ENCODE data around the gene FOXF2.

The FOXF2 gene

GRCh38 chr6:1412901-1413300 lies 23.5 kb downstream of the FOXF2 start:
- no peak for DNase-seq

DNA sequence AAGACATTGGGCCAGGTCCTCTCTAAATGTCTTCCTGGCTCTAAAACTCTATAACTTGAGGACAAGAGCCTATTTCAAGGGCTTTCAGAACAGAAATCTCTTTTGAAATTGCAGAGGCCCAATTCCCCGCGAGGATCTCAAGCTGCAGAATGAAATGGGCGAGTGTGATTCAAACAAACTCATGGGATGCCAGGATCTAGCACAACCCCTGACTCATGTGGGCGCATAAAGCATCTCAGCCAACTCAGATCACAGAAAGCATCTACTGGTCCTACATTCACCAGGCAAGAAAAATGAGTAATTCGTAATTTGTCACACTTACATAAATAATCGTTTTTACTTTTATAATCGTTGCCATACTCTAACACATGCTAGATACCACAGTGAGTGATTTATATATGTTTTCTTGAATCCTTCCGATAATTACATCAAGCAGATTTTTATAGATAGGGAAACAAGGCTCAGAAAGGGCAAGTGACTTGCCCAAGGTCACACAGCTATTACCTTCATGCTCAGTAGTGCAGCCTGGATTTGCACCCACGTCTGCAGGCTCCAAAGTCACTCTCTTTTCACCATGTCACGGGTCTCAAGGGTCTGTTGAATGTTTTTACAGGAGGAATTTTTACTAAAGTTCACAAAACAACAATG lies 26.2 kb downstream of the FOXF2 start:
- DNase-seq = no peak

GRCh38 chr6:1416191-1416760 lies 26.9 kb downstream of the FOXF2 start:
- DNase-seq = no peak

DNA sequence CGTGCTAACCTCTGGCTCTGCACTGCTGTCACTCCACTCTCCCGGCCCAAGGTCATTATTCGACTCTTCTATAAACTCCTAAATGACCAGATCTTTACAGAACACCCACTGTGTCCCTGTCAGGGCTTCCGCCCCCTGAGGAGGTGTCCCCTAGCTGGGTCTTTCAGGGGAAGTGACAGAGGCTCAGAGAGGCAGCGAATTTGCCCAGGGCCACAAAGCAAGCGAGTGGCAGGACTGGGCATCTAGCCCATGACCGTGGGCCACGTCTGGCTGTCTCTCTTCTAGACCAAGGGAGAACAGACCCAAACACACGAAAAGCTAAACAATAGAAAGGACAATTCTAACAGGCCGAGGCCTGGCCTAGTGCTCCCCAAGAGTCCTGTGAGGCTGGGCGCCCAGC lies 27.4 kb downstream of the FOXF2 start:
- DNase-seq = no peak

DNA sequence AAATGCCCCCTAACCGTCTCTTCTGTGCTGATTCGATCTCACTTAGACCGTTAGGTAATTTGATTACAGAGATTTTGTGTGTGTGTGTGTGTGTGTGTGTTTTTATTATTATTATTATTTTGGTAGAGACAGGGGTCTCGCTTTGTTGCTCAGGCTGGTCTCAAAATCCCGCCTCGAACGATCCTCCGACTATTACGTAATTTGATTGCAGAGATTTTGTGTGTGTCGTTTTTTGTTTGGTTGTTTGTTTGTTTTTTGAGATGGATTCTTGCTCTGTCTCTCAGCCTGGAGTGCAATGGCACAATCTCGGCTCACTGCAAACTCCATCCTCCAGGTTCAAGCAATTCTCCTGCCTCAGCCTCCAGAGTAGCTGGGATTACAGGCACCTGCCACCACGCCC lies 28.3 kb downstream of the FOXF2 start:
- no peak for DNase-seq

DNA sequence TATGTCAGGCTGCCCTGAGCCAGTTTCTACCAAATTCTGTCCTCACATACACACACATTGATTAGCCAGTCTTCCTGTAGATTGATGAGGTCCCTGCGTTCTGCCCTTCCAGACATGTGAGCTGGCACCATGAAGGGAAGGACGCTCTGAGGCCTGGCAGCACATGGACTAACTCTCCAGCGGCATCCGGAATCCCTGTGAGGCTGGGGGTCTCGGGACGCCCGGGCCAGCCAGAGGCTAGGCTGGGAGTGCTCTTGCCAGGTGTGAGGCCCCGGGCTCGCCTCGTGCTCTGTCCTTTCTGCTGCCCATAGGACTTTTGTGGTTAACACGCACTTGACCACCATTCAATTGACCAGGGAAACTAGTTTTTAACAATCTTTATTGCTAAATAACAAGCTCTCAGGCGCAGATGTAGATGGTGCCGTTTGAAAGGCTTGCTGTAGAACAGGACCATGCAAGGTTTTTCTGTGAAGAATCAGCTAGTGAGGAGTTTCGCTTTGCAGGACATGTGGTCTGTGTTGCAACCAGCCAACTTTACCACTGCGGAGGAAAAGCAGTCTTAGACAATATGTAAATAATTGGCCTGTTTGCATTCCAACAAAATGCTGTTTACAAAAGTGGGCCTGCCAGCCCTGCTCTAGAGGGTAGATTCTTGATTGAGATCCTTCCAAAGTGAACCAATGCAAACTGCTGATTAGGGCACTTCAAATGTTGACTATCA lies 29.3 kb downstream of the FOXF2 start:
- no peak for DNase-seq

DNA sequence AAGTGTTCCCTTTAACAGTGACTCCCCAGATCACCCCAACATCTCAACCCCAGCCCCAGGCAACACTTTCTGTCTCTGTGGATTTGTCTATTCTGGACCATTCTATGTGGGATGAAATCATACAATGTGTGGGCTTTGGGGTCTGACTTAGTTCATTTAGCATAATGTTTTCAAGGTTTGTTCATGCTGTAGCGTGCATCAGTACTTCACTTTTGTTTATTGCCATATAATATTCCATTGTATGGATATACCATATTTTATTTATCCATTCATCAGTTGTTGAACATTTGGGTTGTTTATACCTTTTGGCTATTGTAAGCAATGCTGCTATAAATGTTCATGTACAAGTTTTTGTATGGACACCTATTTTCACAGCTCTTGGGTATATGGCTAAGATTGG lies 31.0 kb downstream of the FOXF2 start:
- no peak for DNase-seq

- DNase-seq = no peak
These were observed 32.9 kb downstream of the FOXF2 start for GRCh38 chr6:1422290-1422689.

- DNase-seq = no peak
These were observed 34.2 kb downstream of the FOXF2 start for GRCh38 chr6:1423578-1423977.

GRCh38 chr6:1424306-1424927 lies 35.0 kb downstream of the FOXF2 start:
- peak; percentile 47 to 70 (median 66) for DNase-seq

DNA sequence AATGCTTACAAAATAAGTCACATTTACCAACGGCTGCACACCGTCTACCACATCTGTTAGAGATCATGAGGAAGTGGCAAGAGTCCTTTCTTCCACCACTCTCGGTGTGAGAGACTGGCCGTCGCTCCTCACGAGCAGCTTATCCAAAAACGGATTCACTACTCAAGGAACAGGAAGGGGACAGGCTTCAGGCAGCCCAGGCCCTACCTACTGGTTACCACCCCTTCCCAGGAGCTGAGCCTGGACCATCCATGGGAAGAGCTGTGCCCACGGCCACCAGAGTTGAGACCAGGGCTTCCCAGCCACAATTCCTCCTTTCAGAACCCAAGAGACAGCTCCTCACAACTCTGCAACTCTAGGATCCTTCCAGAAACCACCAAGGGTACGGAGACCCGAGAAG lies 37.0 kb downstream of the FOXF2 start:
- no peak for DNase-seq

DNA sequence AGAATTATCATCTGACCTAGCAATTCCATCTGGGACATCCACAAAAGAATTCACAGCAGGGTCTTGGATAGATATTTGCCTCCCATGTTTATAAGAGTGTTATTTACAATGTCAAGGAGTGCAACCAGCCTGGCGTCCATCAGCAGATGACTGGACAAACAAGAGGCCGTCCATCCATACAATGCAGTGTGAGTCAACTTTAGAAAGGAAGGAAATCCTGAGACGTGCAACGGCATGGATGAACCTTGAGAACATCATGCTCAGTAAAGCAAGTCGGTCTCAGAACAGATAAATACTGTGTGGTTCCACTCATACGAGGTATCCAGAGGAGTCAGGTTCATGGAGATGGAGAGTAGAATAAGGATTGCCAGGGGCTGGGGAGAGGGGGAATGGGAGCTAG lies 46.4 kb downstream of the FOXF2 start:
- no peak for DNase-seq

GRCh38 chr6:1436334-1437306 lies 47.2 kb downstream of the FOXF2 start:
- DNase-seq = peak; percentile 71 to 84 (median 73)

GRCh38 chr6:1437553-1438406 lies 48.4 kb downstream of the FOXF2 start:
- no peak for DNase-seq

GRCh38 chr6:1438471-1438881 lies 49.1 kb downstream of the FOXF2 start:
- DNase-seq = no peak

DNA sequence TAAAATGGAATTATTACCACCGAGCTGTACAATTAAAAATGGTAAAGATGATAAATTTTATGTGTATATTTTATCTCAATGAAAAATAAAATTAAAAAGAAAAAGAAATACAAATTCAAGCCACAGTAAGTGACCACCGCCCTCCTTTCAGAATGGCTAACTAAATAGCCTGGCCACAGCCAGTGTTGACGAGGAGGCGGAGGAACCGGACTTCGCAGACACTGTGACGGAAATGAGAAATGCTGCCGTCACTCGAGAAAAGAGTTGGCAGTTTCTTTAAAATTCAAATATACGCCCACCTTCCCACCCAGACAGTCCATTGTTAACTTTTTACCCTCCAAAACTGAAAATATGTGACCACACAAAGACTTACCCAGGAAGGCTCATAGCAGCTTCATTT lies 50.0 kb downstream of the FOXF2 start:
- DNase-seq = no peak

GRCh38 chr6:1442929-1443328 lies 53.6 kb downstream of the FOXF2 start:
- no peak for DNase-seq
